HUES6 (cell line): ENCODE measurements around the gene PSMG4.

Source experiments
- H3K27ac ChIP-seq: 2 replicates; pipeline ENCODE4 v1.7.0; 2013; ENCODE audit warnings: low read depth, mild to moderate bottlenecking, low read length, inconsistent platforms
- H3K27me3 ChIP-seq: 2 replicates; pipeline ENCODE4 v1.6.1; 2013; ENCODE audit warnings: low read length; ENCODE audit not compliant: control insufficient read depth, insufficient read depth
- H3K36me3 ChIP-seq: 2 replicates; pipeline ENCODE4 v1.6.1; 2013; ENCODE audit warnings: low read length; ENCODE audit not compliant: control insufficient read depth, insufficient read depth
- H3K4me1 ChIP-seq: 2 replicates; pipeline ENCODE4 v1.6.1; 2013; ENCODE audit warnings: low read length; ENCODE audit not compliant: control insufficient read depth, insufficient read depth
- H3K4me3 ChIP-seq: 2 replicates; pipeline ENCODE4 v1.5.1; 2013; ENCODE audit warnings: low read depth, low read length
- H3K9ac ChIP-seq: one replicate; pipeline ENCODE4 v1.6.1; 2013; ENCODE audit warnings: mild to moderate bottlenecking, low read length
- H3K9me3 ChIP-seq: 2 replicates; pipeline ENCODE4 v1.6.1; 2013; ENCODE audit warnings: low read depth, low read length; ENCODE audit not compliant: control insufficient read depth, insufficient read depth

The PSMG4 gene

GRCh38 chr6:3312604-3313231 lies 54.0 kb downstream of the PSMG4 start:
- no peak overlapping the region for H3K4me3 ChIP-seq
- no peaks in the 10 kb centered on the region for H3K27me3 ChIP-seq
- H3K4me1 ChIP-seq: peaks cover 7% of the 10 kb centered on the region; the same call in 1 of the 2 replicates
- no peaks in the 10 kb centered on the region for H3K9me3 ChIP-seq
- H3K36me3 ChIP-seq: no peaks in the 10 kb centered on the region
- no peak overlapping the region for H3K9ac ChIP-seq
- no peak overlapping the region for H3K27ac ChIP-seq

GRCh38 chr6:3314176-3314575 lies 55.4 kb downstream of the PSMG4 start:
- H3K9ac ChIP-seq: no peak overlapping the region
- H3K9me3 ChIP-seq: no peaks in the 10 kb centered on the region

GRCh38 chr6:3314621-3315467 lies 56.1 kb downstream of the PSMG4 start:
- Histone ChIP-seq H3K27me3 (no peaks in the 10 kb centered on the region), H3K4me1 (peaks cover 3% of the 10 kb centered on the region; the same call in 1 of the 2 replicates), H3K27ac (no peak overlapping the region), H3K4me3 (no peak overlapping the region), H3K9ac (no peak overlapping the region), H3K36me3 (no peaks in the 10 kb centered on the region), H3K9me3 (no peaks in the 10 kb centered on the region)

More at GRCh38 chr6:3314176-3314575, 55.4 kb downstream of the PSMG4 start:
- H3K4me3 ChIP-seq: no peak overlapping the region
- peaks cover 7% of the 10 kb centered on the region; the same call in 1 of the 2 replicates for H3K4me1 ChIP-seq
- H3K36me3 ChIP-seq: no peaks in the 10 kb centered on the region
- no peaks in the 10 kb centered on the region for H3K27me3 ChIP-seq
- H3K27ac ChIP-seq: no peak overlapping the region

GRCh38 chr6:3315841-3316240 lies 57.1 kb downstream of the PSMG4 start:
- H3K27me3 ChIP-seq: no peaks in the 10 kb centered on the region
- H3K27ac ChIP-seq: no peak overlapping the region
- no peaks in the 10 kb centered on the region for H3K9me3 ChIP-seq
- H3K4me1 ChIP-seq: 0 out of 2 replicates have a peak, but pooled peaks cover 3% of the 10 kb centered on the region
- H3K4me3 ChIP-seq: no peak overlapping the region
- no peaks in the 10 kb centered on the region for H3K36me3 ChIP-seq
- H3K9ac ChIP-seq: no peak overlapping the region

GRCh38 chr6:3316331-3316730 lies 57.6 kb downstream of the PSMG4 start:
- Histone ChIP-seq H3K9ac (no peak overlapping the region), H3K4me1 (0 out of 2 replicates have a peak, but pooled peaks cover 3% of the 10 kb centered on the region)

GRCh38 chr6:3316818-3317217 lies 58.1 kb downstream of the PSMG4 start:
- Histone ChIP-seq H3K4me1 (0 out of 2 replicates have a peak, but pooled peaks cover 3% of the 10 kb centered on the region), H3K9me3 (no peaks in the 10 kb centered on the region), H3K36me3 (no peaks in the 10 kb centered on the region), H3K4me3 (no peak overlapping the region), H3K27me3 (no peaks in the 10 kb centered on the region), H3K9ac (no peak overlapping the region), H3K27ac (no peak overlapping the region)

More at GRCh38 chr6:3316331-3316730, 57.6 kb downstream of the PSMG4 start:
- Histone ChIP-seq H3K27me3 (no peaks in the 10 kb centered on the region), H3K4me3 (no peak overlapping the region), H3K9me3 (no peaks in the 10 kb centered on the region), H3K27ac (no peak overlapping the region), H3K36me3 (no peaks in the 10 kb centered on the region)
